Hindlimb muscle (tissue), 1 donor: ENCODE results near the gene APBB1. TPM values are rescaled to one million over a fixed set of nuclear protein-coding genes. Genes with fewer than 3 reads are reported as not detected.

Experiments
- DNase-seq: peaks from one replicate; pipeline ENCODE4 v3.0.0-alpha.2; 2013
- polyA plus RNA-seq: library from polyadenylated mRNA; unstranded; fragments of 120-200 nt; gene quantifications from one replicate; pipeline ENCODE4 v1.2.1, GENCODE V29; 2013; ENCODE audit not compliant: insufficient read length

The APBB1 gene
- polyA plus RNA-seq, result 36.6 TPM

- peak; percentile 85 for DNase-seq
Measured at GRCh38 chr11:6419009-6419631, at the start of gene APBB1. TSS of gene APBB1 (minus strand) at chr11:6419094. CDS start at chr11:6411347, 7,747 bp downstream.

GRCh38 chr11:6459099-6459450 lies 40.2 kb upstream of the APBB1 start:
- no peak for DNase-seq

- no peak for DNase-seq
Measured at GRCh38 chr11:6458352-6459098, 39.6 kb upstream of the APBB1 start.

GRCh38 chr11:6457581-6458320 lies 38.9 kb upstream of the APBB1 start:
- no peak for DNase-seq

GRCh38 chr11:6456361-6457073 lies 37.6 kb upstream of the APBB1 start:
- no peak for DNase-seq

GRCh38 chr11:6455070-6455469 lies 36.2 kb upstream of the APBB1 start:
- no peak for DNase-seq

GRCh38 chr11:6453152-6453551 lies 34.3 kb upstream of the APBB1 start:
- DNase-seq, result no peak

GRCh38 chr11:6452219-6452618 lies 33.3 kb upstream of the APBB1 start:
- DNase-seq, result no peak

- no peak for DNase-seq
Measured at GRCh38 chr11:6448574-6448973, 29.7 kb upstream of the APBB1 start.

- DNase-seq, result peak; percentile 36
Measured at GRCh38 chr11:6443269-6444003, 24.5 kb upstream of the APBB1 start.

GRCh38 chr11:6442441-6442840 lies 23.5 kb upstream of the APBB1 start:
- no peak for DNase-seq

- DNase-seq, result no peak
Measured at GRCh38 chr11:6440906-6441358, 22.0 kb upstream of the APBB1 start, which contains the start of gene HPX. TSS of gene HPX (minus strand) at chr11:6440987. CDS start at chr11:6440963, 24 bp downstream.

GRCh38 chr11:6438979-6439571 lies 20.2 kb upstream of the APBB1 start:
- DNase-seq, result peak; percentile 21

GRCh38 chr11:6437993-6438392 lies 19.1 kb upstream of the APBB1 start:
- DNase-seq, result no peak

- DNase-seq, result no peak
Measured at GRCh38 chr11:6437423-6437822, 18.5 kb upstream of the APBB1 start.

GRCh38 chr11:6433998-6434660 lies 15.2 kb upstream of the APBB1 start:
- no peak for DNase-seq

- no peak for DNase-seq
Measured at GRCh38 chr11:6431861-6432260, 13.0 kb upstream of the APBB1 start.

GRCh38 chr11:6427516-6427915 lies 8.6 kb upstream of the APBB1 start:
- DNase-seq, result no peak

GRCh38 chr11:6420677-6421076 lies 1.8 kb upstream of the APBB1 start:
- DNase-seq, result no peak

GRCh38 chr11:6418557-6419008 lies 311 bp downstream of the APBB1 start:
- DNase-seq, result no peak
